ENCODE measurements around the gene MYO1G.

MYO1G gene

DNA sequence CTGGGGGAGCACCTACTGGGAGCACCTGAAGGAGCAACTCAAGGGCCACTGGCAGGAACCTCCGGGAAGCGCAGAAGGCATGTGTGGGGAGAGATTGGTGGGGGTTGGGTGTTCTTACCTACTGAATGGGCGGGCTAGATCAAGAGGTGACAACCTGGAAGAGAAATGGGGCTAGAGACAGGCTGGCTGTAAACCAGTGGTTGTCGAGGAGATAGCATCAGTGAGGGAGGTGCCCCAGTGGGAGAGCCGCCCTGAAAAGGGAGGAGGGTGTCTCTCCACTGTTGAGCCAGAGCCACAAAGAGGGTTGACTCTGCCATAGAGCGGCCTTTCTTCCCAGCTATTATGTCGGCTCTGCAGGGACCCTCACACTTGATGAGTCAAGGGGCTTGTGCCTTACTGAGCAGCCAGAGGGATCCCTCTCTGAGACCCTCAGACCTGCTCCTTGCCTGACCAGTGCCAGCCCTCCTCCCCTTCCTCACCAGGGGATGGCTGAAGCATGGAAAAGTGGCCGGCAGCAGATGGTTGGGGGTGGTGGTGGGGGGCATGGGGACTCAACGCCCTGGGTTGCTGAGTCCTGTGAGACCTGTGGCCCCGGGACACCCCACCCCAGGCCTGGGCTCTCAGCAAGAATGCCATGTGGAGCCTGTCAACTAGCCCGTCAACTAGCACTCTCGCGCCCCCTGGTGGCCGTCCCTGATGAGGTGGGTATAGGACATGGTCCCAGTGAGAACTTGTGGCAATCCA is 57.0 kb downstream of the MYO1G start:
- DNase-seq (ENCODE audit: low spot score in 2 of 2), result peak; percentile 86 to 98
- Mint-ChIP-seq H3K36me3 (ENCODE audit: insufficient read depth) (no peaks in the 10 kb centered on the region), H3K27me3 (no peaks in the 10 kb centered on the region), H3K4me3 (no peak overlapping the region), H3K27ac (ENCODE audit: low read depth) (no peak overlapping the region), H3K9me3 (no peaks in the 10 kb centered on the region), H3K4me1 (peaks cover 5% of the 10 kb centered on the region)
- ATAC-seq (replicated peaks; ENCODE audit: extremely low read depth, poor library complexity, severe bottlenecking), result peak; percentile 95

DNA sequence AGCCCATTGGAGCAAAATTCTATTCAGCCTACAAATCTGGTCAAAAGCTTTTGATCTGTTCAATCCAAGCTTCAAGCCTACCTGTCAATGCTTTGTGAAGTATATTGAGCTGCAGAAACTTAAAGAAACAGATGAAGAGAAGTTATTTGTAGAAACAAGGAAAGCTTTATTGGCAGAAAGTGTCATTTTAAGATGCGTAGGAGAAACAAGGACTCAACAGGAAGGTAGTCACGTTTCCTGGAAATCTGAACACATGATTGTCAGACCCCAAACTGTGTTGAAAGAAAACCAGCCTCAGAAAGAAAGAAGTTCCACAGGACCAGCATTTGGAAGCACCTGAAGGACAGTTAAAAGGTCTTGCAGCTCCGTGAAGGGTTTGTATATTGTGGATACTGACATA is 58.7 kb downstream of the MYO1G start:
- Mint-ChIP-seq H3K36me3 (ENCODE audit: insufficient read depth) (no peaks in the 10 kb centered on the region), H3K27me3 (no peaks in the 10 kb centered on the region), H3K27ac (ENCODE audit: low read depth) (no peak overlapping the region), H3K9me3 (no peaks in the 10 kb centered on the region), H3K4me1 (peaks cover 7% of the 10 kb centered on the region), H3K4me3 (no peak overlapping the region)
- DNase-seq (ENCODE audit: low spot score in 2 of 2) (no peak), ATAC-seq (replicated peaks; ENCODE audit: extremely low read depth, poor library complexity, severe bottlenecking) (no peak)

DNA sequence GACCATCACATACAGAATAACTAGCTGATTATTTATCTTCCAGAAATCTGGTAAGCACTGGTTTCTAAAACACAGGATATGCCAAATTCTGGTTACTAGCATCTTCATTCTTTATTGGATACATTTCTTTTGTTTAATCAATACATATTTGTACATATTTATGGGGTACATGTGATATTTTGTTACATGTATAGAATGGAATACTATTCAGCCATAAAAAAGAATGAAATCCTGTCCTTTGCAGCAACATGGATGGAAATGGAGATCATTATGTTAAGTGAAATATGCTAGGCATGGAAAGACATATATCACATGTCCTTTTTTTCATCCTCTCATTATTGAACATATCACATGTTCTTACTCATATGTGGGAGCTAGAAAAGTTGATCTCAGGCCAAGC is 60.8 kb downstream of the MYO1G start:
- Mint-ChIP-seq H3K27ac (ENCODE audit: low read depth) (no peak overlapping the region), H3K4me1 (peaks cover 10% of the 10 kb centered on the region), H3K4me3 (no peak overlapping the region), H3K9me3 (no peaks in the 10 kb centered on the region), H3K27me3 (no peaks in the 10 kb centered on the region), H3K36me3 (ENCODE audit: insufficient read depth) (peaks cover 4% of the 10 kb centered on the region)
- DNase-seq (ENCODE audit: low spot score in 2 of 2), result no peak
- no peak for ATAC-seq (replicated peaks; ENCODE audit: extremely low read depth, poor library complexity, severe bottlenecking)

DNA sequence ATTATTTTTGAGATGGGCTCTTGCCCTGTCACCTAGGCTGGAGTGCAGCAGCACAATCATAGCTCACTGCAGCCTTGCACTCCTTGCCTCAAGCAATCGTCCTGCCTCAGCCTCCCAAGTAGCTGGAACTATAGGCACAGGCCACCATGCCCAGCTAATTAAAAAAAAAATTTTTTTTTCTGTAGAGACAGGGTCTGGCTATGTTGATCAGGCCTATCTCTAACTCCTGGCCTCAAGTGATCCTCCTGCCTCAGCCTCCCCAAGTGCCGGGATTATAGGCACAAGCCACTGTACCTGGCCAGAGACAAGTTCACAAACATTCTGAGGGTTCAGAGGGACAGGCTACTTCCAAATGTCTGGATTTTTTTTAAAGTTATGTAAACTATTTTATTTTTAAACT is 61.4 kb downstream of the MYO1G start:
- H3K27me3 Mint-ChIP-seq, result no peaks in the 10 kb centered on the region
- no peaks in the 10 kb centered on the region for H3K9me3 Mint-ChIP-seq
- no peak for ATAC-seq (replicated peaks; ENCODE audit: extremely low read depth, poor library complexity, severe bottlenecking)
- no peak overlapping the region for H3K27ac Mint-ChIP-seq (ENCODE audit: low read depth)
- no peak for DNase-seq (ENCODE audit: low spot score in 2 of 2)
- no peak overlapping the region for H3K4me3 Mint-ChIP-seq
- H3K4me1 Mint-ChIP-seq, result peaks cover 10% of the 10 kb centered on the region
- H3K36me3 Mint-ChIP-seq (ENCODE audit: insufficient read depth), result peaks cover 4% of the 10 kb centered on the region

DNA sequence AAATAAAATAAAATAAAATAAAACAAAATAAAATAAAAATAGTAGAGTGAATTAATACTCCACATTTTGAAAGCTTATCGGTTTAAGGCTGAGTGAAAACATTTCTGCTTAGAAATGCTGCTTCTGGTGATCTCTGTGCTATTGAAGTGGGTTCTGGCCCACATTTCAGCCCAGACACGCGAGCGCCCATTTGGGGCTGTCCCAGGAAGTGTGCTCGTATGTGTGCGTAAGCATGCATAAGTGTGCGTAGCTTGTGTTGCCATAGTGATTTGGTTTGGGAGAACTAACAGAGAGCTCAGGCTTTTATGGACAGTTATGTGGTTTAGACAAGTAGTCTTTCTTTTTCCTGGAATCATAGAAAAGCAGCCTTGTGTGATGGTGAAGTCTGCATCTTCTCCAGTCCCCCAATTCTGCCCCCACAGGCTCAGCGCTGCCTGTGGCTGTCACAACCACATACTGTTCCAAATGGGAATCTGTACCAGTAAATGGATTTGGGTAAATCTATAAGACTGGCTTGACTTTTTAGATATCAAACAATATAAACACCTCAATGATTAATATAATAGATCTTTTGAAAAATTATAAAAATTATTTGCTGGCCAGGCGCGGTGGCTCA is 63.7 kb downstream of the MYO1G start:
- peak in 1 of 2 donors; percentile 60 for DNase-seq (ENCODE audit: low spot score in 2 of 2)
- peak; percentile 96 for ATAC-seq (replicated peaks; ENCODE audit: extremely low read depth, poor library complexity, severe bottlenecking)
- no peaks in the 10 kb centered on the region for H3K9me3 Mint-ChIP-seq
- H3K4me3 Mint-ChIP-seq, result no peak overlapping the region
- H3K27ac Mint-ChIP-seq (ENCODE audit: low read depth), result no peak overlapping the region
- peaks cover 5% of the 10 kb centered on the region for H3K4me1 Mint-ChIP-seq
- H3K27me3 Mint-ChIP-seq, result no peaks in the 10 kb centered on the region
- peaks cover 4% of the 10 kb centered on the region for H3K36me3 Mint-ChIP-seq (ENCODE audit: insufficient read depth)

DNA sequence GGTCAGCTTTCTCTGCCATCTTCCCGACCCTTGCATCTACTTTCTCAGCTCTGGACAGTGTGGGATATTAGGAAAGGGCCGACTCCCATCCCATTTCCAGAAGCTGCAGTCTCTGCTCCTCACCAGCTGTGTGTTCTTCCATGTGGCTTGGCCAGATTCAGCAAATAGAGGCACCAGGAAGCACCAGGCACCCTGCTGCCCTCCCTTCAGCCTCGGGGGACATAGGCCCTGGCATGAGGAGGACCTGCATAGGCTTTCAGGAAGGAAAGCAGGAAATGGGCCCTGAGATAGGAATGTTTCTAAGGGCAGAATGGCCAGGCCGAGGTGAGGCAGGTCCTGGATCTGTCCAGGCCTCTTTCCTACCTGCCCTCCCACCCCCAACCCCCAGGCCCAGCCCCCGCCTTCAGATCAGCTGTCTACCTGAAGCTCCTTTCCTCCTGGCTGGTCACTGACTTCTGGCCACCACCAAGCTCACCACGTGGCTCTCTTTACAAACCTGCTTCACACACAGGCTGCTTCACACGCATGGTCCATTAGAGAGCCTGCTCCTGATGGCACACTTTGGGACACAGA is 66.0 kb downstream of the MYO1G start:
- Mint-ChIP-seq H3K36me3 (ENCODE audit: insufficient read depth) (peaks cover 6% of the 10 kb centered on the region), H3K27ac (ENCODE audit: low read depth) (peak overlapping the region; percentile 46), H3K4me1 (peaks cover 5% of the 10 kb centered on the region), H3K27me3 (no peaks in the 10 kb centered on the region), H3K4me3 (no peak overlapping the region), H3K9me3 (no peaks in the 10 kb centered on the region)
- DNase-seq (ENCODE audit: low spot score in 2 of 2) (no peak), ATAC-seq (replicated peaks; ENCODE audit: extremely low read depth, poor library complexity, severe bottlenecking) (no peak)
